ENCODE measurements around the gene ADGRV1. TPM values are rescaled to one million over a fixed set of nuclear protein-coding genes. Genes with fewer than 3 reads are reported as not detected.

The ADGRV1 gene
- total and polyA plus RNA-seq, 12 donors, result 0.03 to 1.4 (median 0.44) TPM; not detected in 6

DNA sequence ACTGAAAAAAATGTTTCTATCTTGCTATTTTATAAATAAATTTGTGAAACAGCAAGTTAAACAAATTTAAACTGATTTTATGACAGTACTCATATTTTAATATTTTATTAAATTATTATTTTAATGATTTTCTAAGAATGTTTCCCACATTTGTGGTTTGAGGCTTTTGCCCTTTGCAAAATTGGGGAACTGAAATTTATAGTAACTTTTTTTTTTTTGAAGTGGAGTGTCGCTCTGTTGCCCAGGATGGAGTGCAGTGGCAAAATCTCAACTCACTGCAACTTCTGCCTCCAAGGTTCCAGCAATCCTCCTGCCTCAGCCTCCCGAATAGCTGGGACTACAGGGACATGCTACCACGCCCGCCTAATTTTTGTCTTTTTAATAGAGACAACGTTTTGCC, 7.2 kb upstream of the ADGRV1 start:
- 82 to 90% methylated on average over 5 of the region's 5 CpGs for WGBS, 2 donors
- ATAC-seq, result no peak
- Histone ChIP-seq H3K36me3 (no peaks in the 10 kb centered on the region), H3K27me3 (peaks cover 0 to 61% (median 22%) of the 10 kb centered on the region in 7 donors), H3K27ac (no peak overlapping the region), H3K9me3 (no peaks in the 10 kb centered on the region), H3K4me3 (no peak overlapping the region), H3K4me1 (no peaks in the 10 kb centered on the region)
- TF ChIP-seq, protein P1, sequence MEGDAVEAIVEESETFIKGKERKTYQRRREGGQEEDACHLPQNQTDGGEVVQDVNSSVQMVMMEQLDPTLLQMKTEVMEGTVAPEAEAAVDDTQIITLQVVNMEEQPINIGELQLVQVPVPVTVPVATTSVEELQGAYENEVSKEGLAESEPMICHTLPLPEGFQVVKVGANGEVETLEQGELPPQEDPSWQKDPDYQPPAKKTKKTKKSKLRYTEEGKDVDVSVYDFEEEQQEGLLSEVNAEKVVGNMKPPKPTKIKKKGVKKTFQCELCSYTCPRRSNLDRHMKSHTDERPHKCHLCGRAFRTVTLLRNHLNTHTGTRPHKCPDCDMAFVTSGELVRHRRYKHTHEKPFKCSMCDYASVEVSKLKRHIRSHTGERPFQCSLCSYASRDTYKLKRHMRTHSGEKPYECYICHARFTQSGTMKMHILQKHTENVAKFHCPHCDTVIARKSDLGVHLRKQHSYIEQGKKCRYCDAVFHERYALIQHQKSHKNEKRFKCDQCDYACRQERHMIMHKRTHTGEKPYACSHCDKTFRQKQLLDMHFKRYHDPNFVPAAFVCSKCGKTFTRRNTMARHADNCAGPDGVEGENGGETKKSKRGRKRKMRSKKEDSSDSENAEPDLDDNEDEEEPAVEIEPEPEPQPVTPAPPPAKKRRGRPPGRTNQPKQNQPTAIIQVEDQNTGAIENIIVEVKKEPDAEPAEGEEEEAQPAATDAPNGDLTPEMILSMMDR (IDR thresholded peaks at IDR 0.05), result no peak
- no peak for DNase-seq
- intact Hi-C loops (cut with DNase I), result no loop called here

GRCh38 chr5:90553711-90554110, 4.9 kb upstream of the ADGRV1 start:
- DNase-seq (no peak), ATAC-seq (no peak)
- Histone ChIP-seq H3K4me1 (peaks cover 0 to 11% (median 7%) of the 10 kb centered on the region in 9 donors), H3K27ac (no peak overlapping the region), H3K27me3 (peaks cover 2 to 73% (median 39%) of the 10 kb centered on the region in 7 donors), H3K4me3 (no peak overlapping the region), H3K36me3 (no peaks in the 10 kb centered on the region), H3K9me3 (no peaks in the 10 kb centered on the region)
- TF ChIP-seq, protein P1 (IDR thresholded peaks at IDR 0.05), result no peak
- intact Hi-C loops (cut with DNase I), result no loop called here

DNA sequence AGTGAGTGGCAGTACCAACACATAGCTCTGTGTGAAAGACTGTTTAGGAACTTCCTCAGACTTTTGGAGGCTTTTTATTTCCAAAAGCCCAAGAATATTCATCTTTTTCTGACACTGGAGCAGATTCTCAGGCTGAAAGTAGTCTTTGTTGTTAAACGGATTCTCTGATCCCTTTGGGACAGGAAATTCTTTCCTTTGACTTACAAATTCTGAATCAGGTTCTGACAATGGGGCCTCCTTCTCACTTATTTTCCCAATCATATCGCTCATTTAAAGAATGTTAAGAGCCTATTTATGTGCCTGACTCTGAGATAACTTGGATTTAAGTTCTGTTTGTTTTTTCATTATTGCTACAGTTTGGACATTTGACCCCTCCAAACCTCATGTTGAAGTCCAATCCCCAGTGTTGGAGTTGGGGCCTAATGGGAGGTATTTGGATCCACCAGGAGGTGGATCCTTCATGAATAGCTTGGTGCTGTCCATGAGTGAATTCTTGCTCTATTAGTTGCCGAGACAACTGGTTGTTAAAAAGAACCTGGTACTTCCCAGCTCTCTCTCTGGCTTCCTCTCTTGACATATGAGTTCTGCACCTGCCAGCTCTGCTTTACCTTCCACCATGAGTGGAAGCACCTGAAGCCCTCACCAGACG, 4.1 kb upstream of the ADGRV1 start:
- H3K27ac ChIP-seq, result no peak overlapping the region
- peaks cover 5 to 76% (median 41%) of the 10 kb centered on the region in 7 donors for H3K27me3 ChIP-seq
- intact Hi-C loops (cut with DNase I), result no loop called here
- H3K9me3 ChIP-seq, result no peaks in the 10 kb centered on the region
- 64 to 71% methylated on average over 4 of the region's 4 CpGs for WGBS, 2 donors
- ATAC-seq (no peak), DNase-seq (no peak)
- peaks cover 0 to 17% (median 11%) of the 10 kb centered on the region in 9 donors for H3K4me1 ChIP-seq
- H3K4me3 ChIP-seq, result no peak overlapping the region
- no peaks in the 10 kb centered on the region for H3K36me3 ChIP-seq
- TF ChIP-seq, protein P1 (IDR thresholded peaks at IDR 0.05), result no peak

DNA sequence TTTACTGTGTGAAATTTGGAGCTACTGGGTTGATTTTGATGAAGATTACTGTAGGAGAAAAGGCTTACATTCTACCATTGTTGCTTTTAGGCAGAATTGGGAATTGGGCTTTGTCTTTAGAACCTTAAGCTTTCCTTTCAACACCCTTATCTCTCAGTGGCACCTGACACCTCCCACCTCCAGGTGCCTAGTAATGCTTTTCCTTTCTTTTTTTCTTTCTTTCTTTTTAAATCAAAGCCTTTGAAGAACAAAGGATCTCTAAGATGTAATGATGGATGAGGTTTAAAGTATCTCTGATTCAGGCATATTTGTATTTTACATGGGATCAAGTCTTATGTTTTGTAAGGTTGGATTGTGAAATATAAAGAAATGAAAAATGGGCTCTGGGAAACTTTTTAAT, 2.9 kb upstream of the ADGRV1 start:
- DNase-seq (no peak), ATAC-seq (no peak)
- Histone ChIP-seq H3K27me3 (peaks cover 5 to 88% (median 49%) of the 10 kb centered on the region in 7 donors), H3K9me3 (no peaks in the 10 kb centered on the region), H3K4me3 (no peak overlapping the region), H3K36me3 (no peaks in the 10 kb centered on the region), H3K27ac (no peak overlapping the region), H3K4me1 (peaks cover 0 to 17% (median 11%) of the 10 kb centered on the region in 9 donors)
- TF ChIP-seq, protein P1 (IDR thresholded peaks at IDR 0.05), result no peak
- intact Hi-C loops (cut with DNase I), result no loop called here

Measured in heart right ventricle (tissue), 16 donors.